WTC11 (cell line): ENCODE results near the gene PKP1.

ENCODE experiments used
- CREB1 ChIP-seq: sonication (generic); formaldehyde crosslinking; IDR thresholded peaks from 2 replicates; pipeline ENCODE4 v1.8.0; 2023; ENCODE audit warnings: mild to moderate bottlenecking, missing genetic modification reagents
- CTCF ChIP-seq: fragments of 200-600 bp; IDR thresholded peaks from 2 replicates; pipeline ENCODE4 v1.8.0; 2022; ENCODE audit warnings: antibody characterized with exemption
- E2F4 ChIP-seq: sonication (generic); formaldehyde crosslinking; IDR thresholded peaks from 2 replicates; pipeline ENCODE4 v1.8.1; 2022; ENCODE audit warnings: low read depth, mild to moderate bottlenecking, moderate library complexity, missing genetic modification reagents, borderline replicate concordance
- ETV6 ChIP-seq: sonication (generic); formaldehyde crosslinking; IDR thresholded peaks from 2 replicates; pipeline ENCODE4 v1.8.1; 2022; ENCODE audit warnings: mild to moderate bottlenecking, missing genetic modification reagents
- MAX ChIP-seq: sonication (generic); formaldehyde crosslinking; IDR thresholded peaks from 2 replicates; pipeline ENCODE4 v1.8.0; 2022; ENCODE audit warnings: mild to moderate bottlenecking, missing genetic modification reagents
- TEAD1 ChIP-seq: sonication (generic); formaldehyde crosslinking; IDR thresholded peaks from 2 replicates; pipeline ENCODE4 v1.8.0; 2022; ENCODE audit warnings: mild to moderate bottlenecking, missing genetic modification reagents
- ZNF263 ChIP-seq: sonication (generic); formaldehyde crosslinking; IDR thresholded peaks from 2 replicates; pipeline ENCODE4 v1.8.1; 2022; ENCODE audit warnings: low read depth, mild to moderate bottlenecking, moderate library complexity, missing genetic modification reagents
- TF ChIP-seq, protein P1 (sequence below): sonication (generic); formaldehyde crosslinking; IDR thresholded peaks from 2 replicates; pipeline ENCODE4 v1.8.1; 2022; ENCODE audit warnings: missing genetic modification reagents, borderline replicate concordance
- TF ChIP-seq, protein P2 (sequence below): sonication (generic); formaldehyde crosslinking; IDR thresholded peaks from 2 replicates; pipeline ENCODE4 v1.8.1; 2023; ENCODE audit warnings: mild to moderate bottlenecking, missing genetic modification reagents
- TF ChIP-seq, protein P3 (sequence below): sonication (generic); formaldehyde crosslinking; IDR thresholded peaks from 2 replicates; pipeline ENCODE4 v1.8.1; 2023; ENCODE audit warnings: mild to moderate bottlenecking, missing genetic modification reagents, moderate library complexity
- TF ChIP-seq, protein P4 (sequence below): sonication (generic); formaldehyde crosslinking; IDR thresholded peaks from 2 replicates; pipeline ENCODE4 v1.8.1; 2023; ENCODE audit warnings: mild to moderate bottlenecking, missing genetic modification reagents, borderline replicate concordance
- TF ChIP-seq, protein P5 (sequence below): sonication (generic); formaldehyde crosslinking; IDR thresholded peaks from 2 replicates; pipeline ENCODE4 v1.8.1; 2022; ENCODE audit warnings: mild to moderate bottlenecking, moderate library complexity, missing genetic modification reagents

DNA sequence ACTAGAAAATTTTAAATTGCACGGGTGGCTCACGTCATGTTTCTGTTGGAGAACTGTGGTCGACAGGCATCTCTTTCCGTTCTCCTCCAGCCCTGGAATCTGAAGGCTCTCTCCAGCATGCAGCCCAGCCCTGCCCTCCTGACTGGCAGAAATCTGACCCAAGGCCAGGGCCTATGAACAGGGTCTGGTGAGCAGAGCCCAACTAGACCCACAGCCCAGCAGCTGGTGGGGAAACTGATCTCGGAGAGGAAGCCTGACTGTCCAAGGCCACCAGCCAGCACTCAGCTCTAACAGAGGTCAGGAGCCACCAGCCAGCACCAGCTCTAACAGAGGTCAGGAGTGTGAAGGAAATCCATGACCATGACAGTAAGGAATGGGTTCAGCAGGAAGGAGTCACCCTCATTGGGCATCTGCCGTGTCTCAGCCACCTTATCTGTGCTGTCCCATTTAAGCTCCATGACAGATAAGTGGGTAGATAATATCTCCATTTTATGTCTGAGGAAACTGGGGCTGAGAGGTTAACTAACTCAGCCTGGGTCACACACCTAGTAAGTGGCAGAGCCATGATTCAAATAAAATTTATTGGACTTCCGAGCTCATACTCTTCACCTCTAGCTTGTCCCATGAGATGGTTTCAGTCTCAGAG, 20.2 kb upstream of the PKP1 start:
- TF ChIP-seq, protein P1, sequence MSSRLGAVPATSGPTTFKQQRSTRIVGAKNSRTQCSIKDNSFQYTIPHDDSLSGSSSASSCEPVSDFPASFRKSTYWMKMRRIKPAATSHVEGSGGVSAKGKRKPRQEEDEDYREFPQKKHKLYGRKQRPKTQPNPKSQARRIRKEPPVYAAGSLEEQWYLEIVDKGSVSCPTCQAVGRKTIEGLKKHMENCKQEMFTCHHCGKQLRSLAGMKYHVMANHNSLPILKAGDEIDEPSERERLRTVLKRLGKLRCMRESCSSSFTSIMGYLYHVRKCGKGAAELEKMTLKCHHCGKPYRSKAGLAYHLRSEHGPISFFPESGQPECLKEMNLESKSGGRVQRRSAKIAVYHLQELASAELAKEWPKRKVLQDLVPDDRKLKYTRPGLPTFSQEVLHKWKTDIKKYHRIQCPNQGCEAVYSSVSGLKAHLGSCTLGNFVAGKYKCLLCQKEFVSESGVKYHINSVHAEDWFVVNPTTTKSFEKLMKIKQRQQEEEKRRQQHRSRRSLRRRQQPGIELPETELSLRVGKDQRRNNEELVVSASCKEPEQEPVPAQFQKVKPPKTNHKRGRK = no peak
- TF ChIP-seq E2F4 = no peak
- no peak for TF ChIP-seq CTCF
- TF ChIP-seq, protein P2, sequence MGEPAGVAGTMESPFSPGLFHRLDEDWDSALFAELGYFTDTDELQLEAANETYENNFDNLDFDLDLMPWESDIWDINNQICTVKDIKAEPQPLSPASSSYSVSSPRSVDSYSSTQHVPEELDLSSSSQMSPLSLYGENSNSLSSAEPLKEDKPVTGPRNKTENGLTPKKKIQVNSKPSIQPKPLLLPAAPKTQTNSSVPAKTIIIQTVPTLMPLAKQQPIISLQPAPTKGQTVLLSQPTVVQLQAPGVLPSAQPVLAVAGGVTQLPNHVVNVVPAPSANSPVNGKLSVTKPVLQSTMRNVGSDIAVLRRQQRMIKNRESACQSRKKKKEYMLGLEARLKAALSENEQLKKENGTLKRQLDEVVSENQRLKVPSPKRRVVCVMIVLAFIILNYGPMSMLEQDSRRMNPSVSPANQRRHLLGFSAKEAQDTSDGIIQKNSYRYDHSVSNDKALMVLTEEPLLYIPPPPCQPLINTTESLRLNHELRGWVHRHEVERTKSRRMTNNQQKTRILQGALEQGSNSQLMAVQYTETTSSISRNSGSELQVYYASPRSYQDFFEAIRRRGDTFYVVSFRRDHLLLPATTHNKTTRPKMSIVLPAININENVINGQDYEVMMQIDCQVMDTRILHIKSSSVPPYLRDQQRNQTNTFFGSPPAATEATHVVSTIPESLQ = no peak
- TF ChIP-seq MAX = no peak
- TF ChIP-seq, protein P3, sequence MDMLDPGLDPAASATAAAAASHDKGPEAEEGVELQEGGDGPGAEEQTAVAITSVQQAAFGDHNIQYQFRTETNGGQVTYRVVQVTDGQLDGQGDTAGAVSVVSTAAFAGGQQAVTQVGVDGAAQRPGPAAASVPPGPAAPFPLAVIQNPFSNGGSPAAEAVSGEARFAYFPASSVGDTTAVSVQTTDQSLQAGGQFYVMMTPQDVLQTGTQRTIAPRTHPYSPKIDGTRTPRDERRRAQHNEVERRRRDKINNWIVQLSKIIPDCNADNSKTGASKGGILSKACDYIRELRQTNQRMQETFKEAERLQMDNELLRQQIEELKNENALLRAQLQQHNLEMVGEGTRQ = no peak
- no peak for TF ChIP-seq CREB1
- no peak for TF ChIP-seq ZNF263 (CRISPR knock-in tag)
- TF ChIP-seq, protein P4, sequence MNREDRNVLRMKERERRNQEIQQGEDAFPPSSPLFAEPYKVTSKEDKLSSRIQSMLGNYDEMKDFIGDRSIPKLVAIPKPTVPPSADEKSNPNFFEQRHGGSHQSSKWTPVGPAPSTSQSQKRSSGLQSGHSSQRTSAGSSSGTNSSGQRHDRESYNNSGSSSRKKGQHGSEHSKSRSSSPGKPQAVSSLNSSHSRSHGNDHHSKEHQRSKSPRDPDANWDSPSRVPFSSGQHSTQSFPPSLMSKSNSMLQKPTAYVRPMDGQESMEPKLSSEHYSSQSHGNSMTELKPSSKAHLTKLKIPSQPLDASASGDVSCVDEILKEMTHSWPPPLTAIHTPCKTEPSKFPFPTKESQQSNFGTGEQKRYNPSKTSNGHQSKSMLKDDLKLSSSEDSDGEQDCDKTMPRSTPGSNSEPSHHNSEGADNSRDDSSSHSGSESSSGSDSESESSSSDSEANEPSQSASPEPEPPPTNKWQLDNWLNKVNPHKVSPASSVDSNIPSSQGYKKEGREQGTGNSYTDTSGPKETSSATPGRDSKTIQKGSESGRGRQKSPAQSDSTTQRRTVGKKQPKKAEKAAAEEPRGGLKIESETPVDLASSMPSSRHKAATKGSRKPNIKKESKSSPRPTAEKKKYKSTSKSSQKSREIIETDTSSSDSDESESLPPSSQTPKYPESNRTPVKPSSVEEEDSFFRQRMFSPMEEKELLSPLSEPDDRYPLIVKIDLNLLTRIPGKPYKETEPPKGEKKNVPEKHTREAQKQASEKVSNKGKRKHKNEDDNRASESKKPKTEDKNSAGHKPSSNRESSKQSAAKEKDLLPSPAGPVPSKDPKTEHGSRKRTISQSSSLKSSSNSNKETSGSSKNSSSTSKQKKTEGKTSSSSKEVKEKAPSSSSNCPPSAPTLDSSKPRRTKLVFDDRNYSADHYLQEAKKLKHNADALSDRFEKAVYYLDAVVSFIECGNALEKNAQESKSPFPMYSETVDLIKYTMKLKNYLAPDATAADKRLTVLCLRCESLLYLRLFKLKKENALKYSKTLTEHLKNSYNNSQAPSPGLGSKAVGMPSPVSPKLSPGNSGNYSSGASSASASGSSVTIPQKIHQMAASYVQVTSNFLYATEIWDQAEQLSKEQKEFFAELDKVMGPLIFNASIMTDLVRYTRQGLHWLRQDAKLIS (CRISPR knock-in tag) = no peak
- TF ChIP-seq ETV6 (CRISPR knock-in tag) = no peak
- TF ChIP-seq, protein P5, sequence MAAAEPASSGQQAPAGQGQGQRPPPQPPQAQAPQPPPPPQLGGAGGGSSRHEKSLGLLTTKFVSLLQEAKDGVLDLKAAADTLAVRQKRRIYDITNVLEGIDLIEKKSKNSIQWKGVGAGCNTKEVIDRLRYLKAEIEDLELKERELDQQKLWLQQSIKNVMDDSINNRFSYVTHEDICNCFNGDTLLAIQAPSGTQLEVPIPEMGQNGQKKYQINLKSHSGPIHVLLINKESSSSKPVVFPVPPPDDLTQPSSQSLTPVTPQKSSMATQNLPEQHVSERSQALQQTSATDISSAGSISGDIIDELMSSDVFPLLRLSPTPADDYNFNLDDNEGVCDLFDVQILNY = no peak
- no peak for TF ChIP-seq TEAD1 (CRISPR knock-in tag)
